ENCODE measurements around the gene GRK1. TPM values are rescaled to one million over a fixed set of nuclear protein-coding genes. Genes with fewer than 3 reads are reported as not detected.

The GRK1 gene
- total and polyA plus RNA-seq, 2 of the 8 experiments (the other 6 are each of a cell fraction or from before 2014, with no cell fraction given) = 0.12 TPM; not detected in 1

- TF ChIP-seq SRF (IDR thresholded peaks at IDR 0.05; ENCODE audit: low read depth, low read length) = no peak
- TF ChIP-seq HDAC6 (IDR thresholded peaks at IDR 0.05; ENCODE audit: low read depth, low read length) = no peak
- TF ChIP-seq GTF2F1 (IDR thresholded peaks at IDR 0.05; ENCODE audit: borderline replicate concordance, low read depth, low read length) = no peak
- no peak for TF ChIP-seq SP2 (IDR thresholded peaks at IDR 0.05; ENCODE audit: low read length)
These were observed 31.3 kb upstream of the GRK1 start (continued) for GRCh38 chr13:113635709-113636108.
